A673 (cell line): ENCODE data around the gene SF3A1. TPM values are rescaled to one million over a fixed set of nuclear protein-coding genes. Genes with fewer than 3 reads are reported as not detected.

ENCODE experiments used
- BruUV-seq: library from RNA; stranded (reverse); fragments of 400-500 nt; replicated peaks from 2 replicates; lab custom pipeline; 2021; lab: Mats Ljungman, UMichigan
- CTCF ChIA-PET: fragments of 300-600 bp; sonication (Branson Sonifier 250); formaldehyde crosslinking; loops from one replicate; lab custom pipeline; 2022; ENCODE audit warnings: antibody characterized with exemption; lab: Charles Lee
- POLR2A ChIA-PET: fragments of 300-600 bp; sonication (Branson Sonifier 250); formaldehyde crosslinking; loops from one replicate; lab custom pipeline; 2022; ENCODE audit warnings: antibody characterized with exemption; ENCODE audit not compliant: low non-redundant PET; lab: Charles Lee
- DNase-seq: peaks from one replicate; pipeline ENCODE4 v3.0.0-alpha.2; 2015; ENCODE audit warnings: low spot score
- H3K27ac ChIP-seq: fragments of 200-600 bp; sonication (generic); 2 replicates; pipeline ENCODE4 v1.5.1; 2016; ENCODE audit warnings: mixed run types, low read depth, mild to moderate bottlenecking, mixed read lengths, antibody characterized with exemption, low read length; ENCODE audit not compliant: poor library complexity, severe bottlenecking
- H3K27me3 ChIP-seq: fragments of 200-600 bp; sonication (generic); replicated peaks from 2 replicates; pipeline ENCODE4 v1.6.1; 2017; ENCODE audit warnings: mixed run types, low read depth, mild to moderate bottlenecking, mixed read lengths, antibody characterized with exemption, low read length; ENCODE audit not compliant: insufficient read depth, poor library complexity
- H3K36me3 ChIP-seq: fragments of 200-600 bp; sonication (generic); 2 replicates; pipeline ENCODE4 v1.6.1; 2016; ENCODE audit warnings: mixed run types, mild to moderate bottlenecking, mixed read lengths, antibody characterized with exemption, low read length; ENCODE audit not compliant: insufficient read depth, poor library complexity, severe bottlenecking
- H3K4me1 ChIP-seq: fragments of 200-600 bp; sonication (generic); 2 replicates; pipeline ENCODE4 v1.6.1; 2017; ENCODE audit warnings: mixed run types, mild to moderate bottlenecking, mixed read lengths, antibody characterized with exemption, low read length; ENCODE audit not compliant: insufficient read depth, poor library complexity, severe bottlenecking
- H3K4me3 ChIP-seq: fragments of 200-600 bp; sonication (generic); 2 replicates; pipeline ENCODE4 v1.5.1; 2016; ENCODE audit warnings: low read depth, mixed run types, mild to moderate bottlenecking, mixed read lengths, low read length; ENCODE audit not compliant: poor library complexity, severe bottlenecking
- H3K9me3 ChIP-seq: fragments of 200-600 bp; sonication (generic); 2 replicates; pipeline ENCODE4 v1.6.1; 2016; ENCODE audit warnings: mixed run types, low read depth, mild to moderate bottlenecking, mixed read lengths, antibody characterized with exemption, low read length; ENCODE audit not compliant: poor library complexity, severe bottlenecking
- EZH2 ChIP-seq: fragments of 200-600 bp; sonication (generic); IDR thresholded peaks from 2 replicates; pipeline ENCODE4 v1.6.1; 2017; ENCODE audit warnings: borderline replicate concordance, low read depth, mild to moderate bottlenecking, mixed read lengths, antibody characterized with exemption, low read length; ENCODE audit not compliant: poor library complexity, severe bottlenecking
- intact Hi-C: fragments of 100-400 bp; cut with micrococcal nuclease; formaldehyde crosslinking; loops from one replicate; pipeline ENCODE4 v1.10.0; 2022; ENCODE audit not compliant: unreplicated experiment
- total RNA-seq: library from RNA; stranded (reverse); gene quantifications from 2 replicates; pipeline ENCODE4 v1.2.3, GENCODE V29; 2021
- TF ChIP-seq, protein P1 (sequence below): fragments of 300-800, 200-600 bp; sonication (generic); conservative IDR thresholded peaks from 2 replicates; pipeline ENCODE4 v1.5.1; 2017; ENCODE audit warnings: low read depth, mild to moderate bottlenecking, antibody characterized with exemption, low read length, moderate library complexity, mixed read lengths

SF3A1 gene
- total RNA-seq, 1 experiment from 2014 or later: 366 TPM

- H3K27me3 ChIP-seq: no peaks in the 10 kb centered on the region
- H3K27ac ChIP-seq: peak overlapping the region; percentile 80
- POLR2A ChIA-PET: no interaction called here
- intact Hi-C loops: no loop called here
- CTCF ChIA-PET: no interaction called here
- H3K9me3 ChIP-seq: no peaks in the 10 kb centered on the region
- no TSS peak for BruUV-seq
- DNase-seq: no peak
- no peak for TF ChIP-seq EZH2
- TF ChIP-seq, protein P1, sequence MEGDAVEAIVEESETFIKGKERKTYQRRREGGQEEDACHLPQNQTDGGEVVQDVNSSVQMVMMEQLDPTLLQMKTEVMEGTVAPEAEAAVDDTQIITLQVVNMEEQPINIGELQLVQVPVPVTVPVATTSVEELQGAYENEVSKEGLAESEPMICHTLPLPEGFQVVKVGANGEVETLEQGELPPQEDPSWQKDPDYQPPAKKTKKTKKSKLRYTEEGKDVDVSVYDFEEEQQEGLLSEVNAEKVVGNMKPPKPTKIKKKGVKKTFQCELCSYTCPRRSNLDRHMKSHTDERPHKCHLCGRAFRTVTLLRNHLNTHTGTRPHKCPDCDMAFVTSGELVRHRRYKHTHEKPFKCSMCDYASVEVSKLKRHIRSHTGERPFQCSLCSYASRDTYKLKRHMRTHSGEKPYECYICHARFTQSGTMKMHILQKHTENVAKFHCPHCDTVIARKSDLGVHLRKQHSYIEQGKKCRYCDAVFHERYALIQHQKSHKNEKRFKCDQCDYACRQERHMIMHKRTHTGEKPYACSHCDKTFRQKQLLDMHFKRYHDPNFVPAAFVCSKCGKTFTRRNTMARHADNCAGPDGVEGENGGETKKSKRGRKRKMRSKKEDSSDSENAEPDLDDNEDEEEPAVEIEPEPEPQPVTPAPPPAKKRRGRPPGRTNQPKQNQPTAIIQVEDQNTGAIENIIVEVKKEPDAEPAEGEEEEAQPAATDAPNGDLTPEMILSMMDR: no peak
- peaks cover 23% of the 10 kb centered on the region for H3K4me1 ChIP-seq
- peak overlapping the region; percentile 80 for H3K4me3 ChIP-seq
- no peaks in the 10 kb centered on the region for H3K36me3 ChIP-seq
Measured at GRCh38 chr22:30325724-30326254, 30.9 kb downstream of the SF3A1 start.

- Histone ChIP-seq H3K36me3 (no peaks in the 10 kb centered on the region), H3K4me3 (peak overlapping the region; percentile 80), H3K9me3 (no peaks in the 10 kb centered on the region), H3K27ac (peak overlapping the region; percentile 35), H3K4me1 (peaks cover 23% of the 10 kb centered on the region), H3K27me3 (no peaks in the 10 kb centered on the region)
- BruUV-seq: no TSS peak
- TF ChIP-seq, protein P1: no peak
- TF ChIP-seq EZH2: no peak
- ChIA-PET POLR2A (no interaction called here), CTCF (no interaction called here)
- DNase-seq: peak; percentile 73
- intact Hi-C loops: no loop called here
Measured at GRCh38 chr22:30325065-30325720, 31.5 kb downstream of the SF3A1 start.

DNA sequence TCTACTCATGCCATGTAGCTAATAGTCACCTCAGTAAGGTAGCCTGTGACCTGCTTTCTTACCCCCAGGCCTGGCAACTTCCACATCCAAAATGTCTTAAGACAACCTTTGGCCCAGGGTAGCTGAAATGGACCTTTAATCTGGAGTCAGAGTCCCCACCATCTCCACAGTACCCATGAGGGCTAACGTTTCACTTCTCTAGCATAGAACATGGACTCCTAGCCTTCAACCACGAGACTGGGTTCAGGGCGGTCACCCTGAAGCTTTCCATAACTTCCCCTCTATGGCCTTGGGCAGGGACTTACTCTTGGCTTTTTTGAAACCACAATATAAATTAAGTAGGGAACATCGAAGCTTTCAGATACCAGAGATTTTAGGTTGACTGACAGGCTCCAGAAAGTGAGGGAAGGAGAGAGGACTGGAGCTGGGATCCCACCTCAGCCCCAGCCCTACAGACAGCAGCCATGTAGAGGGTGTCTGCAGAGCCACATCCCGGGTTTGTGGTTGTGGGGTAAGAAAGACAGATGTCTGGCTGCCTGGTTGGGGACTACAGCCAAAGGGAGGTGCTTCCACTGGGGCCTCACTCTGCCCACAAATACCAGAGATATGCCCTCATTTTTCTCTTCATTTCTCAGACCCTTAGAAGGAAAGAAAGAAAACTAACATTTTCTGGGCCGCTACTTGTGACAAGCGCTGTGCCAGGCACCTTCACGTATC lies 32.5 kb downstream of the SF3A1 start:
- Histone ChIP-seq H3K4me3 (no peak overlapping the region), H3K27ac (no peak overlapping the region), H3K36me3 (no peaks in the 10 kb centered on the region), H3K4me1 (peaks cover 23% of the 10 kb centered on the region), H3K27me3 (no peaks in the 10 kb centered on the region), H3K9me3 (no peaks in the 10 kb centered on the region)
- intact Hi-C loops: no loop called here
- TF ChIP-seq EZH2: no peak
- TF ChIP-seq, protein P1: no peak
- no peak for DNase-seq
- ChIA-PET POLR2A (no interaction called here), CTCF (no interaction called here)
- BruUV-seq: TSS peak; percentile 12
